SU-DHL-6 (cell line): ENCODE results near the gene TRAK1.

Experiments used
- H2AFZ ChIP-seq: fragments of 200-600 bp; sonication (generic); 2 replicates; pipeline ENCODE4 v1.6.1; 2014; ENCODE audit warnings: low read depth, mild to moderate bottlenecking, moderate library complexity, mixed read lengths, antibody characterized with exemption, low read length; ENCODE audit not compliant: severe bottlenecking
- H3F3A ChIP-seq: fragments of 200-600 bp; shearing (Covaris generic); 2 replicates; pipeline ENCODE4 v1.6.0; 2016; ENCODE audit warnings: antibody characterized with exemption, mild to moderate bottlenecking; ENCODE audit not compliant: insufficient read depth
- H3K27ac ChIP-seq: fragments of 200-600 bp; sonication (generic); 2 replicates; pipeline ENCODE4 v1.5.1; 2016; ENCODE audit warnings: low read depth, mild to moderate bottlenecking, low read length, moderate library complexity, mixed read lengths
- H3K27me3 ChIP-seq: fragments of 200-600 bp; sonication (generic), shearing (Covaris generic); 2 replicates; pipeline ENCODE4 v1.6.0; 2014; ENCODE audit warnings: mild to moderate bottlenecking, low read length
- H3K36me3 ChIP-seq: fragments of 200-600 bp; sonication (generic); 2 replicates; pipeline ENCODE4 v1.6.1; 2014; ENCODE audit warnings: mild to moderate bottlenecking, low read length, mixed read lengths
- H3K4me2 ChIP-seq: fragments of 300-600, 200-600 bp; shearing (Covaris generic), sonication (generic); 2 replicates; pipeline ENCODE4 v1.6.0; 2014; ENCODE audit warnings: low read length, low read depth, mild to moderate bottlenecking; ENCODE audit not compliant: poor library complexity, severe bottlenecking
- H3K4me3 ChIP-seq: fragments of 200-600 bp; sonication (generic); 2 replicates; pipeline ENCODE4 v1.5.1; 2014; ENCODE audit warnings: antibody characterized with exemption, low read length, mild to moderate bottlenecking, mixed read lengths; ENCODE audit not compliant: insufficient read depth, poor library complexity, severe bottlenecking
- H3K79me2 ChIP-seq: fragments of 200-600 bp; sonication (generic); 2 replicates; pipeline ENCODE4 v1.6.1; 2014; ENCODE audit warnings: mild to moderate bottlenecking, low read length, moderate library complexity; ENCODE audit not compliant: insufficient read depth
- H3K9ac ChIP-seq: fragments of 200-600 bp; sonication (generic); 2 replicates; pipeline ENCODE4 v1.7.0; 2014; ENCODE audit warnings: mild to moderate bottlenecking, low read length
- H3K9me2 ChIP-seq: fragments of 200-600 bp; sonication (generic); replicated peaks from 2 replicates; pipeline ENCODE4 v1.6.1; 2014; ENCODE audit warnings: low read length; ENCODE audit not compliant: insufficient read depth
- H3K9me3 ChIP-seq: fragments of 200-600 bp; sonication (generic); 2 replicates; pipeline ENCODE4 v1.6.1; 2014; ENCODE audit warnings: low read length, mixed read lengths; ENCODE audit not compliant: insufficient read depth
- H4K20me1 ChIP-seq: fragments of 200-600 bp; sonication (generic); 2 replicates; pipeline ENCODE4 v1.6.1; 2014; ENCODE audit warnings: low read depth, mild to moderate bottlenecking, antibody characterized with exemption, low read length, moderate library complexity, mixed read lengths
- CTCF ChIP-seq: fragments of 200-600 bp; sonication (generic); IDR thresholded peaks from one replicate; pipeline ENCODE4 v1.5.1; 2017; ENCODE audit warnings: antibody characterized with exemption, mild to moderate bottlenecking, low read length, moderate library complexity; ENCODE audit not compliant: insufficient read depth, poor library complexity, severe bottlenecking
- EZH2phosphoT487 ChIP-seq: fragments of 200-600 bp; sonication (generic), shearing (Covaris generic); conservative IDR thresholded peaks from 2 replicates; pipeline ENCODE4 v1.6.1; 2018; ENCODE audit warnings: mild to moderate bottlenecking, antibody characterized with exemption, low read length, moderate library complexity, mixed read lengths

TRAK1 gene

GRCh38 chr3:42097566-42097946 is 6.4 kb downstream of the TRAK1 start:
- Histone ChIP-seq H3K4me3 (no peak overlapping the region), H3K9ac (no peak overlapping the region), H4K20me1 (no peaks in the 10 kb centered on the region), H3K9me2 (no peaks in the 10 kb centered on the region), H3F3A (peaks cover 9% of the 10 kb centered on the region; the same call in 1 of the 2 replicates), H3K27ac (no peak overlapping the region), H3K79me2 (peaks cover 24% of the 10 kb centered on the region), H3K4me2 (no peak overlapping the region), H2AFZ (no peak overlapping the region), H3K36me3 (no peaks in the 10 kb centered on the region), H3K9me3 (no peaks in the 10 kb centered on the region), H3K27me3 (no peaks in the 10 kb centered on the region)
- TF ChIP-seq CTCF (no peak), EZH2phosphoT487 (no peak)

GRCh38 chr3:42098171-42098570 is 7.0 kb downstream of the TRAK1 start:
- H3K27me3 ChIP-seq, result no peaks in the 10 kb centered on the region
- no peaks in the 10 kb centered on the region for H3K36me3 ChIP-seq
- no peaks in the 10 kb centered on the region for H3K9me3 ChIP-seq
- H3K9me2 ChIP-seq, result no peaks in the 10 kb centered on the region
- no peak overlapping the region for H3K9ac ChIP-seq
- no peaks in the 10 kb centered on the region for H4K20me1 ChIP-seq
- no peak overlapping the region for H3K4me2 ChIP-seq
- H3F3A ChIP-seq, result peaks cover 4% of the 10 kb centered on the region; the same call in 1 of the 2 replicates
- no peak overlapping the region for H3K27ac ChIP-seq
- peaks cover 27% of the 10 kb centered on the region for H3K79me2 ChIP-seq
- no peak overlapping the region for H3K4me3 ChIP-seq
- TF ChIP-seq CTCF, result no peak
- TF ChIP-seq EZH2phosphoT487, result no peak
- H2AFZ ChIP-seq, result no peak overlapping the region

DNA sequence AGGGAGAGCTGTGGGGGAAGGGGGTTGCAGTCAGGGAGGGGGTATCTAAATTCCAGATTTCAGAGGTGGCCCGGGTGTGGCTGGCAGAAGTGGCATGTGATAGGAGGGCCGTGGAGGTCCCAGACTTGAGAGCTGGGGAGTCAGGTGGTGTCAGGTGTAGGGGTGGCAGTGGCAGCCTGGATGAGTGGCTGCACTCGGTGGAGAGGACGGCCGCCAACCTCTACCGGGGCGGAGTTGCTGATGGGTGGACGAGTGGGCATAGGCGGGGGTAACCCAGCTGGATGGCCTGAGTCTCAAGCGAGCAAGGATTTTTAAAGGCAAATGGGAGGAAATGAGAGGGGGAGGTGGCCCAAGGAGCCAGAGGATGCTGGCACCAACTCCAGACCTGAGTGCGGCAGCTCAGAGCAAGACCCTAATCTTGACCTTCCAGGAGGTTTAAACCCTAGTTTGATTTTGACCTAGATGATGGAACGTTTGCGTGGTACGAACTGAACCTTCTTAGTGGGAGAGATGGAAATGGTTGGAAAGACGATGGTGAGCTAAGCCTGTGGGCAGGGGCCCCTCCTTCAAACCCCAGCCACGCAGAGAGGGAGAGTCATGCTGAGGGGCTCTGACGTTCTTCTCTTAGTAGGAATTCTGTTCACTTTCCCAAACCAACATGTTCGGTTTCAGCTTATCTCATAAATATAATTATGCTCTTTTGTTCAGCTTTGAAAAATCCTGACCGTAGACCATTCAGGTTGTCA is 8.0 kb downstream of the TRAK1 start:
- Histone ChIP-seq H3K4me2 (no peak overlapping the region), H3K79me2 (peaks cover 27% of the 10 kb centered on the region), H3K36me3 (no peaks in the 10 kb centered on the region), H2AFZ (no peak overlapping the region), H3K9ac (no peak overlapping the region), H3K27me3 (no peaks in the 10 kb centered on the region), H3K9me2 (no peaks in the 10 kb centered on the region), H3K27ac (no peak overlapping the region), H3K4me3 (no peak overlapping the region), H3F3A (peaks cover 4% of the 10 kb centered on the region; the same call in 1 of the 2 replicates), H3K9me3 (no peaks in the 10 kb centered on the region), H4K20me1 (no peaks in the 10 kb centered on the region)
- no peak for TF ChIP-seq CTCF
- TF ChIP-seq EZH2phosphoT487, result no peak
